GM12801 (cell line): ENCODE data around the gene DLD.

Experiments used
- TF ChIP-seq, protein P1 (sequence below): IDR thresholded peaks from one replicate; pipeline ENCODE4 v1.5.1; 2011; ENCODE audit warnings: control low read depth; ENCODE audit not compliant: insufficient read length; ENCODE audit errors: extremely low read depth

DLD gene

DNA sequence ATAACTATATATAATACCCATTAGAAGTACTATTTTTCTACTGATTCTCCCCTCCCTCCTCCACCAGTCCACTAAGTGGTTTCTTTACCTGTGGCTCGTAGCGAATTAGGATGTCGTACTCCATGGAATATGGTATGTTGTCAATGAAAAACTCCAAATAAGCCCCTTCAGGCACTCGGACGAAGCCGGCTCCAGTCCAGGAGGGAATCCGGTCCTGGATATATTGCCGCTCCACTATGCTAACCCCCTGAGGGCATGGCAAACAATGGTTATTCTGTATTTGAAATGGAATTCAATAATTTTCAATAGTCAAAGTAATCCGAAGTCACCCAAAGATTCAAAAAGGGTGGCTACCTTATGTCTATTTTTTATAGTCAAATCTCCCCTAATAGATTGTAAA is 71.8 kb downstream of the DLD start:
- TF ChIP-seq, protein P1, sequence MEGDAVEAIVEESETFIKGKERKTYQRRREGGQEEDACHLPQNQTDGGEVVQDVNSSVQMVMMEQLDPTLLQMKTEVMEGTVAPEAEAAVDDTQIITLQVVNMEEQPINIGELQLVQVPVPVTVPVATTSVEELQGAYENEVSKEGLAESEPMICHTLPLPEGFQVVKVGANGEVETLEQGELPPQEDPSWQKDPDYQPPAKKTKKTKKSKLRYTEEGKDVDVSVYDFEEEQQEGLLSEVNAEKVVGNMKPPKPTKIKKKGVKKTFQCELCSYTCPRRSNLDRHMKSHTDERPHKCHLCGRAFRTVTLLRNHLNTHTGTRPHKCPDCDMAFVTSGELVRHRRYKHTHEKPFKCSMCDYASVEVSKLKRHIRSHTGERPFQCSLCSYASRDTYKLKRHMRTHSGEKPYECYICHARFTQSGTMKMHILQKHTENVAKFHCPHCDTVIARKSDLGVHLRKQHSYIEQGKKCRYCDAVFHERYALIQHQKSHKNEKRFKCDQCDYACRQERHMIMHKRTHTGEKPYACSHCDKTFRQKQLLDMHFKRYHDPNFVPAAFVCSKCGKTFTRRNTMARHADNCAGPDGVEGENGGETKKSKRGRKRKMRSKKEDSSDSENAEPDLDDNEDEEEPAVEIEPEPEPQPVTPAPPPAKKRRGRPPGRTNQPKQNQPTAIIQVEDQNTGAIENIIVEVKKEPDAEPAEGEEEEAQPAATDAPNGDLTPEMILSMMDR: no peak

DNA sequence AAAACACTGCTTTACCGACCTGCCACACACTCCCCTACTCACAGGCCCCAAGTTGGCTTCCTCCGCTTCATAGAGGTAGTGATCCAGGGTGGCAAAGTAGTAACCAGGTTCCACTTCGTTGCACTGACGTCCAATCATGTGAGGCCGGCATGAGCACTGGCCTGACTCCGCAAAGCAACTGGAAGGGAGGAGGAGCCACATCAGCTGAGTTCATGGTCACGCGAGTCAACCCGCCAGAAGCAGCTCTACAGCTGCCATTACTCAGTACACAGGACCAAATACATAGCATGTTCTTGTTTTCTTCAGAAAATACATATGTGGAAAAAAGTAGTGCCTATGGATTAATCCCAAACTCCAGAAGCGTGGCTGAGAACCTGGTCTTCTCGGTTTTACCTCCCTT is 73.5 kb downstream of the DLD start:
- TF ChIP-seq, protein P1: no peak

DNA sequence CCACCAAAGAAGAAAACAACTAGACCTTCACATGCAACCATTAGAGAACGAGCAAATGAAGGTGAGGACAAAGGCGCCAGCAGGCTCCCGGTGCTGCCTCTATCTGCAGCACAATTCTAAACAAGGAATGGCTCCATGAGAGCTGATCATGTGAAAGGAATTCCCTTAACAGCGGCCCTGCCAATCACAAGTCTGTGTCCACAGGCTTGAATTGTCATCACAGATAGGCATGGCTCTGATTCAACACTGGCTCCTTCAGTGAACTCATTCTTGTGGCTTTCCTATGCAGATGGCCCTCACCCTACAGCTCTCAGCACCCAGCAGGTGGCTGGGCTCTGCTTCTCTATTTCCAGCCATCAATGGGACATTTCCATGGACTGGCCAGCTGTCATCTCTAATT is 75.7 kb downstream of the DLD start:
- TF ChIP-seq, protein P1: no peak

DNA sequence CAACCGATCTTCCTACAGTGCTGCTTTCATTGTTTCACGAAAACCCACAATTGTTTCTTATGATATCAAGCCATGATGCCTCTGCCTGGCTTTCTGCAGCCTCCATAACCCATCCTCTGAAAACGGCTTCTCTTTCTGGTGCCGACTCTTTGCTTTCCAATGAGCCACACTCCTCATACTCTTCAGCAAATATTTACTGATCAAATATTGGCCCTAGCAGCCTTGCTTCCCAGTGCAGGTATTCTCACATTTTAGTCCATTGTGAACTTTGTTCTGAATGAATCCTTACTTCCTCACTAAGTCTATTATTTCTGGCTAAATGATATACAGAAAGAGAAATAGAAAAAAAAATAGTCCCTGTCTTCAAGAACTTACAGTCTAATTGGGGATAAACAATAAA is 76.4 kb downstream of the DLD start:
- TF ChIP-seq, protein P1: no peak

DNA sequence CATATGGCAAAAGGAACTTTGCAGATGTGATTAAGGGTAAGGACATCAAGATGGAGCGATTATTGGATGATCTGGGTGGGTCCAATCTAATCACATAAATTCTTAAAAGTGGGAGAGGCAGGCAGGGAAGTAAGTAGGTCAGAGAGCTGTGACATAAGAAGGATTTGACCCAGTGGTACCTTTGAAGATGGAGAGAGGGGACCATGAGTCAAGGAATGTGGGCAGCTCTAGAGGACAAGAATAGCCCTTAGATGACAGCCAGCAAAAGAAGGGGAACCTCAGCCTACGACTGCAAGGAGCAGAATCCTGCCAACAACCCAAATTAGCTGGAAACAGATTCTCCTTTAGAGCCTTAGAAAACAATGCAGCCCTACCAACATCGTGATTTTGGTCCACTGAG is 77.5 kb downstream of the DLD start:
- TF ChIP-seq, protein P1: no peak

DNA sequence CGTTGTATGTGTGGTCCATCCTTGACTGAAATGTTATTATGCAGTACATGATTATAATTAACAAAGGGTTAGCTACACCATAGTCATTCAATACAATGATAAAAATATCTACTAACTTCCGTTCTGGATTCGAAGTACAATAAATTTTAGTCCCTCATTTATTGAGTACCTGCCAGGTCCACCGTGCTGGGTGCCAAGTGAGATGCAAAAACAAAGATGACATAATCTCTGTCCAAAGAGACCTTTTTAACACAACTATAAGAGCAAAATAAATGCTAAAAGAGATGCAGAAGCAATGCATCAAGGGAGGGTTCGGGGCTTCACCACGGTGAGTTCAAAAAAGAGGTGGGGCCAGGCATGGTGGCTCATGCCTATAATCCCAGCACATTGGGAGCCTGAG is 78.9 kb downstream of the DLD start:
- TF ChIP-seq, protein P1: no peak
